Left lung (tissue), 10 donors: ENCODE measurements around the gene RAB31. TPM values are rescaled to one million over a fixed set of nuclear protein-coding genes. Genes with fewer than 3 reads are reported as not detected.

ENCODE experiments used
- ATAC-seq: fragments of 200-7000 bp; cut with Tn5 transposase; one replicate; pipeline ENCODE4 v1.9.1; 2020; ENCODE audit warnings: moderate library complexity
- DNase-seq, 4 donors: peaks; one replicate each; pipeline ENCODE4 v3.0.0-alpha.2; 2013 to 2020
- H3K27ac ChIP-seq, 2 donors: fragments of 200-600 bp; sonication (generic) in 1 of 2; one replicate each; pipeline versions ENCODE4 v1.5.0 to v1.8.0; 2020 to 2021
- H3K27me3 ChIP-seq, 2 donors: fragments of 200-600 bp; sonication (generic) in 1 of 2; one replicate each; pipeline versions ENCODE4 v1.5.0 to v1.8.0; 2020 to 2021
- H3K36me3 ChIP-seq, 2 donors: fragments of 200-600 bp; sonication (generic) in 1 of 2; one replicate each; pipeline versions ENCODE4 v1.5.0 to v1.8.0; 2020 to 2021
- H3K4me1 ChIP-seq, 2 donors: fragments of 200-600 bp; one replicate each; pipeline ENCODE4 v1.8.0; 2021
- H3K4me3 ChIP-seq, 2 donors: fragments of 200-600 bp; sonication (generic) in 1 of 2; one replicate each; pipeline versions ENCODE4 v1.5.0 to v1.8.0; 2020 to 2021; ENCODE audit warnings: mild to moderate bottlenecking in 1 of 2
- H3K9me3 ChIP-seq, 2 donors: fragments of 200-600 bp; sonication (generic) in 1 of 2; one replicate each; pipeline versions ENCODE4 v1.5.0 to v1.8.0; 2020 to 2021
- CTCF ChIP-seq, 2 donors: fragments of 200-600 bp; sonication (generic) in 1 of 2; IDR thresholded peaks; one replicate each; pipeline versions ENCODE4 v1.5.0 to v1.8.0; 2021; ENCODE audit warnings: antibody characterized with exemption in 2 of 2
- intact Hi-C, 2 donors: fragments of 100-400 bp; cut with DNase I; formaldehyde crosslinking; loops; one replicate each; pipeline versions ENCODE4 v1.11.2 to v1.14.2; 2022
- polyA plus RNA-seq, 6 donors: library from polyadenylated mRNA; unstranded; fragments of 120-200 nt; gene quantifications; one replicate each; pipeline ENCODE4 v1.2.1, GENCODE V29; 2013; ENCODE audit not compliant: insufficient read length in 6 of 6
- total RNA-seq, 2 donors: library from RNA; stranded (reverse); fragmentation: NEBNext Ultra II Directional; extraction: Animal tissue kit (Norgen Biotek cat#: 25700); gene quantifications; one replicate each; pipeline ENCODE4 v1.2.1, GENCODE V29; 2021
- donor health status: DM: no; HTN: yes; CAD: no.
- donor health status: DM: no; HTN: no; CAD: no.

Gene RAB31
- total and polyA plus RNA-seq, 8 donors = 30.3 to 135 (median 37.3) TPM

- Histone ChIP-seq H3K36me3 (peaks cover 0 to 15% of the 10 kb centered on the region in 2 donors), H3K9me3 (no peaks in the 10 kb centered on the region), H3K27ac (peak overlapping the region; percentile 19 to 76), H3K4me1 (peaks cover 12 to 38% of the 10 kb centered on the region in 2 donors), H3K27me3 (no peaks in the 10 kb centered on the region), H3K4me3 (no peak overlapping the region)
- ATAC-seq (peak; percentile 83), DNase-seq (no peak)
- TF ChIP-seq CTCF (IDR thresholded peaks at IDR 0.05) = no peak
- intact Hi-C loops = no loop called here
Measured at GRCh38 chr18:9804517-9805104, 96.5 kb downstream of the RAB31 start.

- H3K4me3 ChIP-seq = no peak overlapping the region
- intact Hi-C loops = no loop called here
- ATAC-seq = no peak
Measured at GRCh38 chr18:9806905-9807304, 98.8 kb downstream of the RAB31 start.

GRCh38 chr18:9808295-9809241, 100.5 kb downstream of the RAB31 start:
- Histone ChIP-seq H3K27me3 (no peaks in the 10 kb centered on the region), H3K27ac (peak overlapping the region in 1 of 2 donors; percentile 33), H3K4me3 (no peak overlapping the region), H3K4me1 (peaks cover 17 to 24% of the 10 kb centered on the region in 2 donors), H3K9me3 (no peaks in the 10 kb centered on the region), H3K36me3 (peaks cover 0 to 12% of the 10 kb centered on the region in 2 donors)
- intact Hi-C loops = no loop called here
- no peak for TF ChIP-seq CTCF (IDR thresholded peaks at IDR 0.05)
- ATAC-seq (no peak), DNase-seq (peak in 1 of 4 donors; percentile 62)

More at GRCh38 chr18:9806905-9807304, 98.8 kb downstream of the RAB31 start:
- Histone ChIP-seq H3K4me1 (peaks cover 17 to 38% of the 10 kb centered on the region in 2 donors), H3K27me3 (no peaks in the 10 kb centered on the region), H3K27ac (no peak overlapping the region), H3K9me3 (no peaks in the 10 kb centered on the region), H3K36me3 (peaks cover 0 to 12% of the 10 kb centered on the region in 2 donors)
- DNase-seq = no peak
- TF ChIP-seq CTCF (IDR thresholded peaks at IDR 0.05) = no peak

GRCh38 chr18:9809697-9810096, 101.6 kb downstream of the RAB31 start:
- intact Hi-C loops = no loop called here
- Histone ChIP-seq H3K36me3 (peaks cover 0 to 12% of the 10 kb centered on the region in 2 donors), H3K9me3 (no peaks in the 10 kb centered on the region), H3K27me3 (no peaks in the 10 kb centered on the region), H3K4me3 (no peak overlapping the region), H3K27ac (no peak overlapping the region), H3K4me1 (peaks cover 8 to 13% of the 10 kb centered on the region in 2 donors)
- ATAC-seq = no peak
- no peak for TF ChIP-seq CTCF (IDR thresholded peaks at IDR 0.05)
- DNase-seq = no peak

GRCh38 chr18:9810299-9810698, 102.2 kb downstream of the RAB31 start:
- ATAC-seq (no peak), DNase-seq (no peak)
- H3K4me1 ChIP-seq = peaks cover 8 to 13% of the 10 kb centered on the region in 2 donors
- no peaks in the 10 kb centered on the region for H3K27me3 ChIP-seq
- H3K36me3 ChIP-seq = peaks cover 0 to 10% of the 10 kb centered on the region in 2 donors
- intact Hi-C loops = no loop called here
- no peak for TF ChIP-seq CTCF (IDR thresholded peaks at IDR 0.05)
- H3K4me3 ChIP-seq = no peak overlapping the region
- no peak overlapping the region for H3K27ac ChIP-seq
- no peaks in the 10 kb centered on the region for H3K9me3 ChIP-seq
